ENCODE results near the gene HACD2.

DNA sequence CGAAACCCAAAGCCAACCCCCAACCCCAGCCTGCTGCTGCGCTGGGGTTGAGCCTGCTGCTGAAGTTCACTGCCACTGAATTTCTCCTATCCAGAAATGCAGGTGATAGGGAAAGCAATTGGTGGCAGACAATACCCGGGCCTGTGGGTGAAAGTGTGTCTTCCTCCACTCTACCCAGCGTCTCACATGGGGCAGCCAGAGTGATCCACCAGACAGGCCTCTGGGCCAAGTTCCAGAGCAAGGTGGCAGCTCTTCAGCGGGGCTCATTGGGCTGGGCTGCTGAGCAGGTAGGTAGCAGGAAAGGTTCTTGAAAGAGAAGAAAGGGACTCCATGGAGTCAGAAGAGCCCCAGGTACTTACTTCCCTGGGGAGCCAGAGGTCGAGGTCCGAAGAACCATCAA lies 141.9 kb downstream of the HACD2 start:
- TF ChIP-seq CTCF (optimal IDR thresholded peaks at IDR 0.05 in 1 of 3, IDR thresholded peaks at IDR 0.05 in 1 of 3, conservative IDR thresholded peaks at IDR 0.05 in 1 of 3; ENCODE audit: extremely low read depth in 1 of 3, insufficient read depth in 2 of 3, low read length in 3 of 3) = no peak
- TF ChIP-seq EZH2 (IDR thresholded peaks at IDR 0.05; ENCODE audit: low read length) = no peak

Measured in keratinocyte (primary cell).